GM19351 (cell line): ENCODE measurements around the gene PDE4B.
A peak's percentile ranks its signal among the peaks of the same experiment; 100 is the strongest.

Source experiments
- ATAC-seq: cut with Tn5 transposase; IDR thresholded peaks from one replicate; pipeline ENCODE4 v1.9.1; 2021; ENCODE audit warnings: mild to moderate bottlenecking, moderate library complexity; ENCODE audit not compliant: unreplicated experiment

PDE4B gene

GRCh38 chr1:66251546-66251945 lies 458.9 kb downstream of the PDE4B start:
- no peak for ATAC-seq

GRCh38 chr1:66253330-66253921 lies 460.7 kb downstream of the PDE4B start:
- ATAC-seq = peak; percentile 81

GRCh38 chr1:66254785-66255184 lies 462.1 kb downstream of the PDE4B start:
- ATAC-seq = no peak

- ATAC-seq = no peak
These were observed 464.2 kb downstream of the PDE4B start for GRCh38 chr1:66256629-66257572.

- peak; percentile 84 for ATAC-seq
These were observed 465.9 kb downstream of the PDE4B start for GRCh38 chr1:66258404-66259105.

GRCh38 chr1:66261364-66261763 lies 468.7 kb downstream of the PDE4B start:
- ATAC-seq = no peak

GRCh38 chr1:66262208-66262963 lies 469.7 kb downstream of the PDE4B start:
- ATAC-seq = no peak

GRCh38 chr1:66265268-66265667 lies 472.6 kb downstream of the PDE4B start:
- no peak for ATAC-seq

GRCh38 chr1:66265796-66266195 lies 473.1 kb downstream of the PDE4B start:
- ATAC-seq = no peak

- ATAC-seq = no peak
These were observed 473.7 kb downstream of the PDE4B start for GRCh38 chr1:66266350-66266749.

GRCh38 chr1:66266756-66267155 lies 474.1 kb downstream of the PDE4B start:
- ATAC-seq = no peak

GRCh38 chr1:66267201-66267940 lies 474.7 kb downstream of the PDE4B start:
- no peak for ATAC-seq

- no peak for ATAC-seq
These were observed 476.5 kb downstream of the PDE4B start for GRCh38 chr1:66269222-66269621.

- ATAC-seq = no peak
These were observed 477.6 kb downstream of the PDE4B start for GRCh38 chr1:66270119-66270812.

GRCh38 chr1:66271216-66271903 lies 478.7 kb downstream of the PDE4B start:
- ATAC-seq = no peak

GRCh38 chr1:66271904-66272254 lies 479.2 kb downstream of the PDE4B start:
- ATAC-seq = no peak

- no peak for ATAC-seq
These were observed 481.0 kb downstream of the PDE4B start for GRCh38 chr1:66273656-66274055.

GRCh38 chr1:66274634-66275033 lies 481.9 kb downstream of the PDE4B start:
- ATAC-seq = peak; percentile 42

GRCh38 chr1:66275083-66275482 lies 482.4 kb downstream of the PDE4B start:
- ATAC-seq = no peak
